EL (cell line): ENCODE measurements around the gene DHPS.
A peak's percentile ranks its signal among the peaks of the same experiment; 100 is the strongest.
"Not testable (repeated sequence)": the region's sequence is repeated elsewhere in the genome, so short reads cannot be mapped to it uniquely, and the experiment has no call there.

ENCODE experiments used
- DNase-seq: peaks from one replicate; pipeline ENCODE4 v3.0.0-alpha.2; 2016

DHPS gene

GRCh38 chr19:12705169-12705568, 23.5 kb upstream of the DHPS start:
- DNase-seq: no peak

- peak; percentile 39 for DNase-seq
Measured at GRCh38 chr19:12703046-12703445, 21.4 kb upstream of the DHPS start.

GRCh38 chr19:12701596-12702282, 20.1 kb upstream of the DHPS start:
- no peak for DNase-seq

- DNase-seq: no peak
Measured at GRCh38 chr19:12698138-12698537, 16.5 kb upstream of the DHPS start.

- not testable (repeated sequence) for DNase-seq
Measured at GRCh38 chr19:12697425-12697824, 15.7 kb upstream of the DHPS start.

GRCh38 chr19:12696366-12697335, 15.0 kb upstream of the DHPS start, which contains the start of gene FBXW9:
TSS of gene FBXW9 (minus strand) at chr19:12696631. CDS start at chr19:12696581, 50 bp downstream.
- peak; percentile 94 for DNase-seq

GRCh38 chr19:12695997-12696365, 14.3 kb upstream of the DHPS start:
- DNase-seq: no peak

GRCh38 chr19:12695514-12695913, 13.8 kb upstream of the DHPS start:
- DNase-seq: no peak

GRCh38 chr19:12695096-12695495, 13.4 kb upstream of the DHPS start:
- no peak for DNase-seq

- no peak for DNase-seq
Measured at GRCh38 chr19:12694641-12695040, 13.0 kb upstream of the DHPS start.

- DNase-seq: no peak
Measured at GRCh38 chr19:12692960-12693359, 11.3 kb upstream of the DHPS start.

GRCh38 chr19:12689581-12690216, 8.0 kb upstream of the DHPS start:
- no peak for DNase-seq

GRCh38 chr19:12689012-12689411, 7.3 kb upstream of the DHPS start:
- DNase-seq: no peak

GRCh38 chr19:12687496-12688196, 6.0 kb upstream of the DHPS start, which contains the start of gene GNG14:
TSS of gene GNG14 (plus strand) at chr19:12687998. CDS start at chr19:12688049, 51 bp downstream.
- no peak for DNase-seq

- DNase-seq: no peak
Measured at GRCh38 chr19:12685831-12686230, 4.2 kb upstream of the DHPS start.

GRCh38 chr19:12680034-12680433, 1.6 kb downstream of the DHPS start:
- no peak for DNase-seq

GRCh38 chr19:12678039-12678438, 3.6 kb downstream of the DHPS start:
- DNase-seq: not testable (repeated sequence)

- no peak for DNase-seq
Measured at GRCh38 chr19:12676928-12677327, 4.8 kb downstream of the DHPS start.

GRCh38 chr19:12676384-12676792, 5.3 kb downstream of the DHPS start:
- DNase-seq: peak; percentile 79

GRCh38 chr19:12675940-12676339, 5.7 kb downstream of the DHPS start:
- DNase-seq: no peak

GRCh38 chr19:12675399-12675798, 6.3 kb downstream of the DHPS start:
- DNase-seq: no peak

GRCh38 chr19:12672744-12673143, 8.9 kb downstream of the DHPS start:
- DNase-seq: no peak
